ENCODE data around the gene SMARCB1. TPM values are rescaled to one million over a fixed set of nuclear protein-coding genes. Genes with fewer than 3 reads are reported as not detected.

SMARCB1 gene
- total RNA-seq: 15.5 and 33.5 TPM in 2 replicates

DNA sequence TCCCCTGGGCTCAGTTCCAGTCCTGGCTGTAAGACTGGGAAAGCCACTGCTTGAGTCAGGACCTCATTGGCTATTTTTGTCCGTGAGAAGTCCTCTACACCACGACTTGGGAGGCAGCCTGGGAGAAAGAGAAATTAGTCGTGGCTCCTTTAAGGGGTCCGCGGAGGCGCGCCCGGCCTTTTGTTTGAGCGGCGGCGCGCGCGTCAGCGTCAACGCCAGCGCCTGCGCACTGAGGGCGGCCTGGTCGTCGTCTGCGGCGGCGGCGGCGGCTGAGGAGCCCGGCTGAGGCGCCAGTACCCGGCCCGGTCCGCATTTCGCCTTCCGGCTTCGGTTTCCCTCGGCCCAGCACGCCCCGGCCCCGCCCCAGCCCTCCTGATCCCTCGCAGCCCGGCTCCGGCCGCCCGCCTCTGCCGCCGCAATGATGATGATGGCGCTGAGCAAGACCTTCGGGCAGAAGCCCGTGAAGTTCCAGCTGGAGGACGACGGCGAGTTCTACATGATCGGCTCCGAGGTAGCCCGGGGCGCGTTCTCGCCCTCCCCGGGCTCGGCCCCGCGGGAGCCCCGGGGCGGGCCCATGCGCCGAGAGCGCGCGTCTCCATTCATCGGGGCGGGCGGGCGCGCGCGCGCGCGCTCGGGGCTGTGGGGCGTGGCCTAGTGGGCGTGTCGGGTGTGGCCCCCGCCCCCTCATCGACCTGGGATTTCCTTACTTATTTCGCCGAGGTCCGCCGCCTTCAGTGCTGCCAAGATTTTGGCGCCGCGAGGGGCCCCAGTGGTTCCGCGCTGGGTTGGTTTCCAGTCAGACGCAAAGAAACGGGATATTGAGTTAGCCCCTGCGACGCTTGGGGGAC lies at the start of gene SMARCB1:
TSS of gene SMARCB1 (plus strand) at position 215 of the 848 bp plus-strand sequence. CDS start at position 419, 204 bp downstream.

DNA sequence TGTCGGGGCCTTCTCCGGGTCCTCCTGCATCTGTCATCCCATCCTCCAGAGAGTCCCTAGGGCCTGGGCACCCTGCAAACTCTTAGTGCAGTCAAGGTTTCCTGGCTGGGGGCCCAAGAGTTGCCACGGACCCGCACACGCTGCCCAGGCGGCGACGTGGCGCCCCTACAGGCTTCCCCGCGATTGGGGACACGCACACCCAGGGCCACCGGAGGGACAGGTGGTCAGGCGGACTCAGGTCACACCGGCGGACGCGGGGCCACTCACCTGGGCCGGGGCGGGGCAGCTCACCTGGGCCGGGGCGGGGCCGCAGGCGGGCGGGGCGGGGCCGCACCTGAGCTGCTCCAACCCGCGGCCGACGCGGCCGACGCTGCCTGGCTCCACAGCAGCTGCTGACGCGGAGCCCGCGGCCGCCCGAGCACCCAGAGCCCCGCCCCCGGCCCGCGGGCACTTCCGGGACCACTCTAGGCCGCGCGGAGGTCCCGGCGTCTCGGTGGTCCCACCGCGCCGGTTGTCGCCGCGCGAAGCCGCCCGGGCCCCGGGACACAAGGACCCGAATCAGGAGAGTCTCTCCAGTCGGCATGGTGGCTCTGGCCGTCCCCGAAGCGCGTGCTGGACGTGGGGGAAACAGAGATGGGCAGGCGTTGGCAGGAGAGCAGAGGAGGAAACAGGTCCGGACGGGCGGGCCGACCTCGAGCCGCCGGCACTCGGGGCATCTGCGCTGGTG lies 35.9 kb upstream of the SMARCB1 start, which contains the start of gene ZNF70:
TSS of gene ZNF70 (minus strand) at position 399 of the 727 bp plus-strand sequence. CDS start 5,972 bp downstream, outside the sequence.

DNA sequence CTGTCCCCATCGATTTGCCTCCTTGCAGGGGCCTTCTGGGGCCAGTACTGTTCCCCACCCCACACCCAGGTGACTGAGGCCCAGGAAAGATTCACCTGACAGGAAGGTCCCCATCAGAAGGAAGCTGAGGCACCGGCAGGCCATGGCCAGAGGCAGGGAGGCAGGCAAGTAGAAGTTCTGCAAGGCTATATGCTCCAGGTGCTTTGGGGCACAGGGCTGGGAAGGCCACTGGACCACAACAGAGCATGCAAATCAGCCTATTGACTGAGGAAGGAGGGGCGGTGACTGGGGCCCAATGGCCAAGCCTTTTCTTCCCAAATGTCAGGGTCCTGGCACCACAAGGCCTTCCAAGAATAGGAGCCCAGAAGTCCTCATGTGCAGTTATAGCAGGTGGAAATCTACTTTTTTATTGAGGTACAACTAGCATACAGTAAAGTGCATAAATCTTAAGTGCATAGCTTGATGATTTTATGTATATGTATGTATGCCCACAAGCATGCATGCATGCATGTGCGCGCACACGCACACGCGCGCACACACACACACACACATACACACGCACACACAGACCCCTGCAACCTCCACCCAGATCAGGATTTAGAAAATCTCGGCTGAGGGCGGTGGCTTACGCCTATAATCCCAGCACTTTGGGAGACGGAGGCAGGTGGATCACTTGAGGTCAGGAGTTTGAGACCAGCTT lies 32.4 kb upstream of the SMARCB1 start, which contains the start of gene VPREB3:
TSS of gene VPREB3 (minus strand) at position 206 of the 700 bp plus-strand sequence. CDS start at position 144, 62 bp downstream.

DNA sequence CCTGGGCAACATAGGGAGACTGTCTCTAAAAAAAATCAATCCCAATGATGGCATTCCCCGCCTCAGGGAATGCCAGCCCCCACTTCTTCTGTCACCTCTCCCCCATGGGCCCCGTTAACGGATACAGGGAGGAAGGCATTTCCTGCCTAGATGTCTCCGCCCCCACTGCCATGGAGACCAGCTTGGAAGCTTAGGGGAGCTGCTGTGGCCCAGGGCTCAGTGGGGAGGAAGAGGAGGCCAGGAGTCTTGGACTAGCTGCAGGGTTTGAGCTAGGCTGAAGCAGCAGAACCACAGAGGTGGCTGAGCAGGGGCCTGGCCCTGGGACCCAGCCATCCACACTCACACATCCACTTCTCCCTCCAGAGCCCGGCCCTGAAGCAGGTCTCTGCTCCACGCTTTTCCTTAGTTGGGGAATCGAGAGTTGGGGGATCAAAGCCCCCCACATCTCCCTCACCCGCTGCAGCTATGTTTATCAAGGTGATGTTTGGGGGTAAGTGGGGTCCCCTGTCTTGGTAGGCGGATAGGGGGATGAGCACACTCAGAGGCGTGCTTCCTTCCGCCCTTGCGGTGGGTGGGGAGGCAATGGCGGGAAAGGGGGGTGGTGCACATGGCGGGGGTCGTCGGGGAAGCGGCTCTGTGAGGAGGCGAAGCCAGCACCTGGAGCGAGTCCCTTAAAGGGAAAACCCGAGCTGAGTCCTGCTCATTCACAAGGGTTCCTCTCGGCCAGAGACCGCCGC lies 23.8 kb upstream of the SMARCB1 start, which contains the start of gene C22orf15:
TSS of gene C22orf15 (plus strand) at position 149 of the 737 bp plus-strand sequence. CDS start at position 466, 317 bp downstream.

DNA sequence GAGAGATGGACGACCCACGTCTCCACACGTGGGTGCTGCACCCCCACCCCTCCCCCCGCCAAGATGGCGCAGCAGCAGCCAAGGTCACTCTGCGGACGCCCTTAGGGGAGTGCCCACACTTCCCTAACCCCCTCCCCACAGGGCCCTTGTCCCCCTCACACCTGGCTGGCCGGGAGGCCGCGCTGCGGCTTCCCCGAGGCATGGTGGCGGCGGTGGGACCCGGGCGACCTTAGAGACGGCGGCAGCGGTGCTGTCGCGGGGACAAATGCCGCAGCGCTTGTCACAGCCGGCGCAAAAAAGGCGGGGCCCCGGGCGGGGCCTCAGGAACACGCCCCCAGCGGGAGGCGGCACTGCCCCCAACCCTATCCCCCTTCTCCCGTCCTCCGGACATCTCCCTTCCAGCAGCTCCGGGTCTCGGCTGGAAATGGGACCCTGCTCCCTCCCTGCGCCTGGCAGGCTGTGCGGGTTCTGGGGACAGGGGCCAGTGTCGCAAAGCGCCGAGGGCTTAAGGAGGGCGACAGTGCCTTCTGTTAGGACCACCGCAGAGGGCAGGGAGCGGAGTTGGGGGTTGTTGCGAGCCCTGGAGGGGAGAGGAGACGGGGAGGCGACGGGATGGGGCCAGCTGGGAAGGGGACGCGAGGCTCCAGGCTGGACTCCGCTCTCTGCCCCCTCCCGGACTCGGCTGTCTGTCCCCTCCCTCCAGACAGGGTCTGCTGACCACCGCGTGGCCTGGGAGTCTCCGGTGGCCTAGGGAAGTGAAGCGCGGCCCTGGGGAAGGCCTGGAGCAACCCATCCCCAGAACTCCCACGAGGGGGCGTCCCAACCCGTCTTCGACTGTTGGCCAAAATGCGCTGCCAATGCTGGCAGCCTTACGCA lies 18.9 kb upstream of the SMARCB1 start, which contains the start of gene CHCHD10:
TSS of gene CHCHD10 (minus strand) at position 300 of the 876 bp plus-strand sequence. CDS start at position 202, 98 bp downstream.

DNA sequence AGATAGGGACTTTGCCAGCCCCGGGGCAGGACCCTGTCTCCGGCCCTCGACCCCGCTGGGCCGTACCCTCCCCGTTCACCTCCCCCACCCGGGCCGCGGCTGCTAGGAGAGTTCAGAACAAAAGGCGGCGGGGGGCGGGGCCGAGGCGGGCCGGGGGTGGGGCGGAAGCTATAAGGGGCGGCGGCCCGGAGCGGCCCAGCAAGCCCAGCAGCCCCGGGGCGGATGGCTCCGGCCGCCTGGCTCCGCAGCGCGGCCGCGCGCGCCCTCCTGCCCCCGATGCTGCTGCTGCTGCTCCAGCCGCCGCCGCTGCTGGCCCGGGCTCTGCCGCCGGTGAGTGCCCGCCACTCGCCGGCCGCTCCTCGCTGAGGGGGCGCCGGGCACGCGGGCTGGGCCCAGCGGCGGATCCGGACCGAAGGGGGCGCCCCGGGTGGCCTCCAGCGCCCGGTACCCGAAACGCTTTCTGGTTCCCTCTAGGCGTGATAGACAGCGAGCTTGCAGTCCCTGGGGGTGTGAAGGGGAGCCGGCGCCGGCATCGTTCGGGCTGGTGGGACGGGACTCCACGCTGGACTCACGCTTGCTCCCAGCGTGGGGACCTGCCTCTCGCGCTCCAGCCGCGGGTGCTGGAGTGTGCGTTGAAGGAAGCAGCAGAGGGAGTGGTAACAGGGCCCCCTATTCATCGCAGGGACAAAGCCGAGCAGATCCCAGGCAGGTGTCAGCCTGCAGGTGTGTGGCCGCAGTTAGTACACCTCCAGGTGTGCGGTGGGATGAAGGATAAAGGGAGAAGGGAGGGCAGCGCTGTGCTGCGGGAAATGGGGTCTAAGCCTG lies 13.9 kb upstream of the SMARCB1 start, which contains the start of gene MMP11:
TSS of gene MMP11 (plus strand) at position 201 of the 825 bp plus-strand sequence. CDS start at position 223, 22 bp downstream.

DNA sequence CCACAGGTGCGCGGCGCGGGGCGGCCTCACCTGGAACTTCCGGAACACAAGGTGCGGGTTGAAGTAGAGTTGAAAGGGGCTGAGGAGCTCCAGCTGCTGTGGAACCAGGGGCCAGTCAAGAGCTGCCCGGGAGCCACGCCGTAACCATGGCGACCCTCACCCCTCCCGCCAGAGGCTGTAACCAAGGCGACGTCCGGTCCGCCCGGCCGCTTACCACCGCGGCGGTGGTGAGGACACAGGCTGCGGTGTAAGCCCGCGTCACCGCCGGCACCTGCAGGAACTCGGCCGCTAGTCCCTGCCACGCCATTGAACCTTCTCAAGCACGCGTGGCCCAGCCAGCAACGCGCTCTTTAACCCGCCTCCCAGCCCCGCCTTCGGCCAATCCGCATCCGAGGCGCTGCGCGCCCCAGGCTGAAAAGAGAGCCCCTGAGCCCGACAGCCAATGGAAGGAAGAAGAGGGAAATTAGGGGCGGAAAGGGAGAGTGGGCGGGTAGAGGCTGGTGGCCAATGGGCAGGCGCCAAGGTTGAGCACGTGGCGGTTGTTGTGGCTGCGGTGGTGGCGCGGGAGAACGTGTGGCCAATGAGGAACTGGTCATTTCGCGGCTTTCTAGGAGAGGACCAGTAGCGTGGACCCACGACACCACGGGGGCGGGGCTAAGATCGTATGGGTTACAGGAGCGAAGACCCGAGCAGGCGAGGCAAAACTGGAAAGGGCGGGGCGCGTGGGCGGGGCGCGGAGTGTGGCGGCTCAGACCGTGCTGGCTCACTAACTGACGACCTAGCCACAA lies 52.1 kb downstream of the SMARCB1 start, which contains the start of gene DERL3:
TSS of gene DERL3 (minus strand) at position 326 of the 788 bp plus-strand sequence. CDS start at position 307, 19 bp downstream.

DNA sequence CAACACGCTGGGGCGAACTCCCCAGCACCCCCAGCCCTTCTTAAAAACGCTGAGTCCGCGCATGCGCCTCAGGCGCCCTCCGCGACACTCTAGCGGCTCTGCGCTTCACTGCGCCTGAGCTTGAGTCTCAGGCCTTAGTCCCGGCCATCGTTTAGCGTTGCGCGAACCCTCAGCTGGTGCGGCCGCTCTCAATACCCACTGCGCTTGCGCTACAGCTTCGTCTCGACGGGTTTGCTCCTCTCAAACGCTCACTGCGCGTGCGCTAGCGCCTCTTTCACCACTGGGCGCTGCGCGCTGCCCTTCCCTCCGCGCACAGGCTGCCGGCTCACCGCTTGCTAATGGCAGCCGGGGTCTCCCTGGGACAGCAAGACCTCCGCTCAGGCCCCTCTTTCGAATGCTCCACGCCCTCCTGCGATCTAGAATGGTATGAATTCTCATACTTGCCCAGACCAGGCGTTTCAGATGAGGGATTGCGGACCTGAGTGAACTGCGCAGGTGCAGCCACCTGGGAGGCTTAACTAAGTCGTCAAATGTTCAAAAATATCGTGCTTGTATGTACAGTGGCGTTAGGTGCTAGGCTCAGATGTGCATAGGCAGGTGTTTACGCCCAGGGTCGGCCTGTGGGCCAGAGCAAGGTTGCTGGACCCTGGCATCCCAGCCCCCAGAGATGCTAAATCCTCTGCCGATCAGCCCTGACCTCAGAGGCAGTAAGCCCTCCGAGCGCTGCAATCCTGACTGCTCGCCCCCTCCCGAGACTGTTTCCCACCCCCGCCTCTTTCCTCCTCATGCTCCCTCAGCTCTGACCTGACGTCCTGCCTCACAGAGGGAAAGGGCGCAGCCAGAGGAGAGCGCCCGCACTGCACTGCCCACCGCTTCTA lies 71.1 kb downstream of the SMARCB1 start, which contains the start of gene SLC2A11:
TSS of gene SLC2A11 (plus strand) at position 270 of the 878 bp plus-strand sequence. CDS start at position 395, 125 bp downstream.

Other genes with a start within 250 kb of the SMARCB1 start
- gene IGLL1, start 206.7 kb upstream of the SMARCB1 start, total RNA-seq: not detected in 2 replicates
- 0.19 TPM in 1 of 2 replicates, not detected in the other for gene DRICH1, start 154.6 kb upstream of the SMARCB1 start, total RNA-seq
- gene RGL4, start 96.0 kb upstream of the SMARCB1 start, total RNA-seq: not detected in 2 replicates
- gene ZNF70, start 35.9 kb upstream of the SMARCB1 start, total RNA-seq: 3.1 and 4.0 TPM in 2 replicates
- not detected in 2 replicates for gene VPREB3, start 32.5 kb upstream of the SMARCB1 start, total RNA-seq
- 0.19 and 1.1 TPM in 2 replicates for gene C22orf15, start 24.0 kb upstream of the SMARCB1 start, total RNA-seq
- 3.7 and 6.7 TPM in 2 replicates for gene CHCHD10, start 19.0 kb upstream of the SMARCB1 start, total RNA-seq
- 3.5 and 8.7 TPM in 2 replicates for gene MMP11, start 14.1 kb upstream of the SMARCB1 start, total RNA-seq
- gene DERL3, start 52.0 kb downstream of the SMARCB1 start, total RNA-seq: 0.56 and 1.3 TPM in 2 replicates
- 10.7 and 13.5 TPM in 2 replicates for gene SLC2A11, start 70.9 kb downstream of the SMARCB1 start, total RNA-seq
- 323 and 339 TPM in 2 replicates for gene MIF, start 107.4 kb downstream of the SMARCB1 start, total RNA-seq
- gene GSTT2B, start 174.2 kb downstream of the SMARCB1 start, total RNA-seq: 0.85 and 4.2 TPM in 2 replicates
- under 0.01 TPM in 1 of 2 replicates, not detected in the other for gene DDTL, start 179.9 kb downstream of the SMARCB1 start, total RNA-seq
- gene DDT, start 187.5 kb downstream of the SMARCB1 start, total RNA-seq: 127 and 135 TPM in 2 replicates
- 0.56 TPM in 1 of 2 replicates, not detected in the other for gene GSTT2, start 193.2 kb downstream of the SMARCB1 start, total RNA-seq
- not detected in 2 replicates for gene GSTT4, start 218.5 kb downstream of the SMARCB1 start, total RNA-seq
- 35.1 and 39.5 TPM in 2 replicates for gene CABIN1, start 224.3 kb downstream of the SMARCB1 start, total RNA-seq